Epithelial cell of proximal tubule (primary cell): ENCODE measurements around the gene LSM12. TPM values are rescaled to one million over a fixed set of nuclear protein-coding genes. Genes with fewer than 3 reads are reported as not detected.
"Not testable (repeated sequence)": the region's sequence is repeated elsewhere in the genome, so short reads cannot be mapped to it uniquely, and the experiment has no call there.

Experiments used
- DNase-seq: peaks from one replicate; pipeline ENCODE4 v3.0.0-alpha.2; 2011; ENCODE audit warnings: low read depth
- H3K4me3 ChIP-seq: 2 replicates; pipeline ENCODE4 v1.5.1; 2011; ENCODE audit warnings: low read depth, mild to moderate bottlenecking, low read length
- CTCF ChIP-seq: conservative IDR thresholded peaks from 2 replicates; pipeline ENCODE4 v1.5.1; 2012; ENCODE audit warnings: low read depth, mild to moderate bottlenecking, low read length
- total RNA-seq: library from RNA; depleted of rRNA; stranded (reverse); fragments of >200 nt; gene quantifications from 2 replicates; pipeline ENCODE4 v1.2.3, GENCODE V29; 2015

Gene LSM12
- total RNA-seq, 1 donor from 2014 or later, result 58.5 TPM

GRCh38 chr17:44023545-44024270 lies 42.8 kb downstream of the LSM12 start:
- DNase-seq, result no peak
- TF ChIP-seq CTCF, result no peak
- H3K4me3 ChIP-seq, result no peak overlapping the region

GRCh38 chr17:44022246-44022645 lies 44.2 kb downstream of the LSM12 start:
- TF ChIP-seq CTCF, result no peak
- DNase-seq, result no peak
- H3K4me3 ChIP-seq, result no peak overlapping the region

GRCh38 chr17:44021227-44021626 lies 45.2 kb downstream of the LSM12 start:
- DNase-seq, H3K4me3 ChIP-seq: not testable (repeated sequence)

- DNase-seq, result peak; percentile 62
- H3K4me3 ChIP-seq, result peak within 1 kb of the TSS; percentile 97
- TF ChIP-seq CTCF, result no peak
Observed at GRCh38 chr17:44014437-44015172, 51.9 kb downstream of the LSM12 start, which contains the start of gene TMEM101. Gene TMEM101, minus strand, starts transcription at chr17:44014963. Its CDS starts 11 bp downstream, at chr17:44014952.

- TF ChIP-seq CTCF, result no peak
- no peak for DNase-seq
- H3K4me3 ChIP-seq, result peak overlapping the region; percentile 97
Observed at GRCh38 chr17:44014133-44014436, 52.4 kb downstream of the LSM12 start.

GRCh38 chr17:44012874-44013273 lies 53.6 kb downstream of the LSM12 start:
- H3K4me3 ChIP-seq, result no peak overlapping the region
- no peak for DNase-seq
- TF ChIP-seq CTCF, result no peak

- no peak for TF ChIP-seq CTCF
- H3K4me3 ChIP-seq, result no peak overlapping the region
- no peak for DNase-seq
Observed at GRCh38 chr17:44012391-44012790, 54.1 kb downstream of the LSM12 start.
